H1 (cell line): ENCODE results near the gene TAT. TPM values are rescaled to one million over a fixed set of nuclear protein-coding genes. Genes with fewer than 3 reads are reported as not detected.
"Not testable (repeated sequence)": the region's sequence is repeated elsewhere in the genome, so short reads cannot be mapped to it uniquely, and the experiment has no call there.

ENCODE experiments used
- CTCF ChIA-PET: fragments of 300-600 bp; sonication (Branson Sonifier 250); formaldehyde crosslinking; loops from one replicate; lab custom pipeline; 2021; ENCODE audit not compliant: partially characterized antibody; lab: Charles Lee
- POLR2A ChIA-PET: fragments of 300-600 bp; sonication (Branson Sonifier 250); formaldehyde crosslinking; loops from one replicate; lab custom pipeline; 2021; ENCODE audit warnings: inconsistent platforms; ENCODE audit not compliant: partially characterized antibody; lab: Charles Lee
- DNase-seq, 2 experiments: peaks; one replicate each; pipeline versions ENCODE4 v3.0.0 to v3.0.0-alpha.2; 2010 to 2022; ENCODE audit warnings: low spot score in 2 of 2, low read depth in 1 of 2, mixed read lengths in 1 of 2
- FAIRE-seq: peaks from 2 replicates; lab custom pipeline; 2011; peaks lifted over from hg19 to GRCh38; lab: Jason Lieb, UNC
- H2AFZ ChIP-seq: 2 replicates; pipeline ENCODE4 v1.8.1; 2012; ENCODE audit warnings: low read length, inconsistent platforms
- H2AK5ac ChIP-seq: 2 replicates; pipeline ENCODE4 v1.6.1; 2013; ENCODE audit warnings: low read depth, low read length
- H2BK120ac ChIP-seq: replicated peaks from 2 replicates; pipeline ENCODE3; 2013; ENCODE audit warnings: low read depth, low read length, inconsistent platforms
- H2BK12ac ChIP-seq: 2 replicates; pipeline ENCODE4 v1.6.1; 2013; ENCODE audit warnings: low read depth, low read length
- H2BK15ac ChIP-seq: 2 replicates; pipeline ENCODE4 v1.6.1; 2013; ENCODE audit warnings: low read length
- H2BK20ac ChIP-seq: 2 replicates; pipeline ENCODE4 v1.6.1; 2013; ENCODE audit warnings: low read length
- H2BK5ac ChIP-seq: 2 replicates; pipeline ENCODE4 v1.6.1; 2013; ENCODE audit warnings: low read depth, low read length
- H3K14ac ChIP-seq: 2 replicates; pipeline ENCODE4 v1.6.1; 2013; ENCODE audit warnings: inconsistent platforms; ENCODE audit not compliant: insufficient read length
- H3K18ac ChIP-seq: 2 replicates; pipeline ENCODE4 v1.6.1; 2013; ENCODE audit warnings: low read length; ENCODE audit errors: extremely low read depth
- H3K23ac ChIP-seq: 2 replicates; pipeline ENCODE4 v1.6.1; 2013; ENCODE audit warnings: inconsistent platforms; ENCODE audit not compliant: insufficient read length
- H3K23me2 ChIP-seq: 2 replicates; pipeline ENCODE4 v1.6.1; 2013; ENCODE audit warnings: low read depth, low read length
- H3K27ac ChIP-seq: 2 replicates; pipeline ENCODE4 v1.6.1; 2011; ENCODE audit warnings: low read depth, low read length, inconsistent platforms
- H3K27me3 ChIP-seq, 4 experiments: replicated peaks in 1 of 4; 1 replicate in 1 of 4; 2 replicates in 3 of 4; pipeline versions ENCODE4 v1.6.1 to v1.8.1; 2011 to 2013; ENCODE audit warnings: low read length in 3 of 4, mild to moderate bottlenecking in 3 of 4, inconsistent platforms in 2 of 4, mixed read lengths in 2 of 4, moderate library complexity in 1 of 4; ENCODE audit not compliant: control insufficient read depth in 3 of 4, insufficient read depth in 3 of 4; ENCODE audit errors: extremely low read depth in 1 of 4
- H3K36me3 ChIP-seq, 4 experiments: 2 replicates each; pipeline versions ENCODE4 v1.6.1 to v1.8.1; 2011 to 2013; ENCODE audit warnings: mild to moderate bottlenecking in 4 of 4, low read length in 3 of 4, moderate library complexity in 2 of 4, control low read depth in 1 of 4, inconsistent platforms in 1 of 4; ENCODE audit not compliant: insufficient read depth in 4 of 4, control insufficient read depth in 2 of 4
- H3K4ac ChIP-seq: replicated peaks from 2 replicates; pipeline ENCODE3; 2013; ENCODE audit warnings: low read length, low read depth, mixed read lengths, inconsistent platforms; ENCODE audit not compliant: insufficient read length
- H3K4me1 ChIP-seq, 4 experiments: replicated peaks in 1 of 4; 1 replicate in 1 of 4; 2 replicates in 3 of 4; pipeline versions ENCODE4 v1.6.1 to v1.8.1; 2011 to 2013; ENCODE audit warnings: low read length in 3 of 4, inconsistent platforms in 2 of 4, mixed read lengths in 1 of 4; ENCODE audit not compliant: insufficient read depth in 4 of 4, control insufficient read depth in 3 of 4
- H3K4me2 ChIP-seq, 2 experiments: 2 replicates each; pipeline versions ENCODE4 v1.6.1 to v1.8.1; 2011 to 2013; ENCODE audit warnings: low read depth in 2 of 2, low read length in 2 of 2, control low read depth in 1 of 2, inconsistent platforms in 1 of 2, mild to moderate bottlenecking in 1 of 2; ENCODE audit not compliant: insufficient read depth in 1 of 2
- H3K4me3 ChIP-seq, 4 experiments: fragments of 200-600, 300-600 bp in 1 of 4; sonication (generic), shearing (Covaris generic), sonication (Bioruptor Twin) in 1 of 4; 2 replicates each; pipeline versions ENCODE4 v1.5.1 to v1.8.1; 2011 to 2016; ENCODE audit warnings: low read length in 4 of 4, low read depth in 3 of 4, control low read depth in 2 of 4, inconsistent platforms in 2 of 4, mild to moderate bottlenecking in 2 of 4, mixed read lengths in 1 of 4, moderate library complexity in 1 of 4; ENCODE audit not compliant: insufficient read depth in 2 of 4; ENCODE audit errors: extremely low read depth in 1 of 4
- H3K56ac ChIP-seq: replicated peaks from 2 replicates; pipeline ENCODE3; 2013; ENCODE audit warnings: low read depth, mild to moderate bottlenecking, mixed read lengths, low read length, inconsistent platforms; ENCODE audit not compliant: insufficient read length
- H3K79me1 ChIP-seq: 2 replicates; pipeline ENCODE4 v1.6.1; 2013; ENCODE audit warnings: low read depth, low read length, control low read depth
- H3K79me2 ChIP-seq, 2 experiments: 2 replicates each; pipeline versions ENCODE4 v1.6.1 to v1.8.1; 2012 to 2013; ENCODE audit warnings: low read length in 2 of 2, mild to moderate bottlenecking in 2 of 2, inconsistent platforms in 1 of 2; ENCODE audit not compliant: insufficient read depth in 2 of 2, control insufficient read depth in 1 of 2
- H3K9ac ChIP-seq, 4 experiments: replicated peaks in 1 of 4; 1 replicate in 1 of 4; 2 replicates in 3 of 4; pipeline versions ENCODE4 v1.6.1 to v1.8.1; 2011 to 2013; ENCODE audit warnings: low read depth in 3 of 4, low read length in 3 of 4, control low read depth in 2 of 4, mild to moderate bottlenecking in 2 of 4, moderate library complexity in 2 of 4, inconsistent platforms in 1 of 4; ENCODE audit errors: extremely low read depth in 1 of 4
- H3K9me3 ChIP-seq, 2 experiments: 2 replicates each; pipeline versions ENCODE4 v1.6.1 to v1.8.1; 2012 to 2013; ENCODE audit warnings: mild to moderate bottlenecking in 2 of 2, moderate library complexity in 2 of 2, control low read depth in 1 of 2, inconsistent platforms in 1 of 2, low read depth in 1 of 2, low read length in 1 of 2, mixed read lengths in 1 of 2; ENCODE audit not compliant: insufficient read depth in 2 of 2
- H4K20me1 ChIP-seq, 2 experiments: replicated peaks in 1 of 2; 2 replicates each; pipeline versions ENCODE3 to v1.8.1; 2011 to 2013; ENCODE audit warnings: inconsistent platforms in 2 of 2, low read length in 2 of 2, mild to moderate bottlenecking in 1 of 2; ENCODE audit not compliant: insufficient read depth in 2 of 2, control insufficient read depth in 1 of 2
- H4K5ac ChIP-seq: 2 replicates; pipeline ENCODE4 v1.6.1; 2013; ENCODE audit warnings: low read length, low read depth, mixed read lengths, inconsistent platforms; ENCODE audit not compliant: insufficient read length
- H4K8ac ChIP-seq: 2 replicates; pipeline ENCODE4 v1.8.0; 2013; ENCODE audit warnings: mild to moderate bottlenecking, moderate library complexity, low read length, inconsistent platforms; ENCODE audit not compliant: insufficient read depth; ENCODE audit errors: extremely low read depth
- H4K91ac ChIP-seq: replicated peaks from 2 replicates; pipeline ENCODE3; 2013; ENCODE audit warnings: low read length, mixed read lengths, inconsistent platforms; ENCODE audit not compliant: insufficient read length
- KDM1A ChIP-seq: fragments of 200-600, 300-600 bp; sonication (generic); IDR thresholded peaks from 2 replicates; pipeline ENCODE4 v1.7.1; 2016; ENCODE audit warnings: mild to moderate bottlenecking, low read length, borderline replicate concordance
- POU5F1 ChIP-seq: IDR thresholded peaks from 2 replicates; pipeline ENCODE4 v1.6.1; 2011; ENCODE audit warnings: low read depth, mild to moderate bottlenecking, low read length, moderate library complexity
- TAF7 ChIP-seq: optimal IDR thresholded peaks from 2 replicates; pipeline ENCODE3; 2011; ENCODE audit warnings: low read depth, mild to moderate bottlenecking, inconsistent platforms, low read length, moderate library complexity, borderline replicate concordance
- WGBS, 2 experiments: shearing (Covaris generic) in 1 of 2; methylation state at CpG; one replicate each; pipeline versions ENCODE4 v1.1.6 to v1.1.7; 2013 to 2015; ENCODE audit warnings: low lambda C conversion rate in 2 of 2, mixed read lengths in 2 of 2, inconsistent platforms in 1 of 2, low coverage in 1 of 2, missing lambda C conversion rate in 1 of 2; ENCODE audit not compliant: insufficient replicate concordance in 2 of 2, insufficient coverage in 1 of 2, insufficient read length in 1 of 2; ENCODE audit errors: extremely low coverage in 1 of 2, missing lambda C conversion rate in 1 of 2; 5-methylcytosine and 5-hydroxymethylcytosine counted together
- polyA plus RNA-seq, 7 experiments: library from polyadenylated mRNA; depleted of rRNA in 3 of 7; stranded (reverse) in 5 of 7; unstranded in 2 of 7; fragments of >200 nt in 5 of 7; fragments of 200-250 nt in 2 of 7; gene quantifications; 1 replicate in 5 of 7; 2 replicates in 1 of 7; 4 replicates in 1 of 7; pipeline versions ENCODE4 v1.2.1 to v1.2.3, GENCODE V29; 2011 to 2013; ENCODE audit warnings: missing spikeins in 2 of 7, mixed read lengths in 2 of 7
- total RNA-seq: library from RNA; stranded (reverse); fragmentation: NEBNext Ultra II Directional; extraction: Animal tissue kit (Norgen Biotek cat#: 25700); gene quantifications from 2 replicates; pipeline ENCODE4 v1.2.1, GENCODE V29; 2021

TAT gene
- total and polyA plus RNA-seq, 2 of the 8 experiments (the other 6 are each of a cell fraction or from before 2014, with no cell fraction given) = 0.03 TPM; not detected in 1

DNA sequence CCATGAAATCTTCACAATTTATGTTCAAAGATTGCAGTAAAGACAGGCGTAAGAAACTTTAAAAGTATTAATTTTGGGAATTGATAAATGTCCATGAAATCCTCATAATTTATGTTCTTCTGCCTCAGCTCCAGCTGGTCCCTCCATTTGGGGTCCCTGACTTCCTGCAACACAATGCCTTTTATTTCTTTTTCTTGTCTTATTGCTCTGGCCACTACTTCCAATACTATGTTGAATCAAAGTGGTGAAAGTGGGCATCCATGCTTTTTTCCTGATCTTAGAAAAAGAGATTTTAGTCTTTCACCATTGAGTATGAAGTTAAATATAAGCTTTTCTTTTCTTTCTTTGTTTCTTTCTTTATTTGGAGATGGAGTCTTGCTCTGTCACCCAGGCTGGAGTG lies 14.3 kb downstream of the TAT start (continued):
- no peak for TF ChIP-seq POU5F1
- TF ChIP-seq KDM1A = no peak
- TF ChIP-seq TAF7 = no peak

DNA sequence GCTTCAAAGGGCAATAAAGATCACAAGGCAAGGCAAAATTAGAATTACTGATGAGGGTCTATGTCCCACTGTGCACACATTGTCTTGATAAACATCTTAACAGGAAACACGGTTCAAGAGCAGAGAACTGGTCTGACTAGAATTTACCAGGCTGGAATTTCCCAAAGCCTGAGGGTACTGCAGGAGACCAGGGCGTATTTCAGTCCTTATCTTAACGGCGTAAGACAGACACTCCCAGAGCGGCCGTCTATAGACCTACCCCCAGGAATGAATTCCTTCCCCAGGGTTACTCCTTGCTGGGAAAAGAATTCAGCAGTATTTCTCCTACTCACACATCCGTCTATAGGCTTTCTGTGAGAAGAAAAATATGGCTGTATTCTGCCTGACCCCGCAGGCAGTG lies 15.0 kb downstream of the TAT start:
- H2BK5ac ChIP-seq, H3K27me3 ChIP-seq, H3K79me2 ChIP-seq, H3K18ac ChIP-seq, H3K27ac ChIP-seq, H2BK20ac ChIP-seq, H3K36me3 ChIP-seq, H2AFZ ChIP-seq, H3K79me1 ChIP-seq, H3K9me3 ChIP-seq, H3K14ac ChIP-seq, H4K91ac ChIP-seq, H3K4me3 ChIP-seq, H3K9ac ChIP-seq, H4K8ac ChIP-seq, POLR2A ChIA-PET, H3K56ac ChIP-seq, H2BK120ac ChIP-seq, H4K5ac ChIP-seq, H2BK15ac ChIP-seq, H3K23me2 ChIP-seq, DNase-seq, FAIRE-seq, H2AK5ac ChIP-seq, H3K4ac ChIP-seq, H3K4me1 ChIP-seq, H3K4me2 ChIP-seq, H4K20me1 ChIP-seq, H3K23ac ChIP-seq, H2BK12ac ChIP-seq: not testable (repeated sequence)
- WGBS, 2 experiments = 82% methylated on average over 8 of the region's 8 CpGs; no CpG with 5 or more reads in 1 of the 2 experiments
- CTCF ChIA-PET = interaction anchor here (1.0 to 3.2 kb wide), 3 partner anchors 13 to 49 kb away, joined by 3 to 21 read pairs (median 3); partner anchors contain the start of gene CHST4
